Camera-type eye (tissue), 1 donor: Measurements from ENCODE around the gene CRABP1. TPM values are rescaled to one million over a fixed set of nuclear protein-coding genes. Genes with fewer than 3 reads are reported as not detected.

Experiments used
- total RNA-seq: library from RNA; depleted of rRNA; stranded (reverse); fragments of >200 nt; gene quantifications from one replicate; pipeline ENCODE4 v1.2.3, GENCODE V29; 2014

CRABP1 gene
- 401 TPM for total RNA-seq

DNA sequence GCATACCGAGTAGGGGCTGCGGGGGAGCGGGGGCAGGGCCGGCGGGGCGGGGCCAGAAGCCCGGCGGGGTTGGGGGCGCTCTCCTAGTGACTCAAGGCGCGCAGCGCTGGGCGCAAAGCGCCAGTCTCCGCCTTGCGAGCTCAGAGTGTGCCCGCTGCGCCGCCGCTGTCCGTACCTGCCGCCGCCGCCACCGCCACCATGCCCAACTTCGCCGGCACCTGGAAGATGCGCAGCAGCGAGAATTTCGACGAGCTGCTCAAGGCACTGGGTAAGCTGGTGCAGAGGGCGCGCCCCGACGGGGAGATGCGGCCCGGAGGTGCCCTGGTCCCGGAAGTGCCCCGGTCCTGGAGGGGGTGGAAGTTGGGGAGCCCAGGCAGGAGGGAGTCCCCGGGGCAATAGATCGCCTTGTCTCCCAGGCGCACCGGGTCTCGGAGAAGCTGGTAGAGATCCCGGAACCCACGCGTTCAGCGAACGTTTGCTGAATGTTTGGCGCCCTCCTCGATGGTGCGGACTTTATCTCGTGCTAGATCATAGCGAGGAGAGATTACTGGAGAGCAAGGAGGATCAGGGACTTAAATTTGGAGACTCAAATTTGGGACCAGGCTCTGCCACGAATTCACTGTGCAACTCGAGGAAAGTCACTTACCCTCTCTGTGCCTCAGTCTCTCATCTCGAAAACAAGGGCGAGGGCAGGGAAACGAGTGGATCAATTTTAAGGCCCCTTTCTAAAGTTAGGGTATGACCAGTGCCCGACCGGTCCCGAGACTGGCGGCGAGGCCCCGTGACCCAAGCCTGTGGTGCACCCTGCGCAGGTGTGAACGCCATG is at the start of gene CRABP1:
CRABP1 (plus strand) TSS at position 123 of the 826 bp plus-strand sequence; CDS start at position 199, 76 bp downstream.

DNA sequence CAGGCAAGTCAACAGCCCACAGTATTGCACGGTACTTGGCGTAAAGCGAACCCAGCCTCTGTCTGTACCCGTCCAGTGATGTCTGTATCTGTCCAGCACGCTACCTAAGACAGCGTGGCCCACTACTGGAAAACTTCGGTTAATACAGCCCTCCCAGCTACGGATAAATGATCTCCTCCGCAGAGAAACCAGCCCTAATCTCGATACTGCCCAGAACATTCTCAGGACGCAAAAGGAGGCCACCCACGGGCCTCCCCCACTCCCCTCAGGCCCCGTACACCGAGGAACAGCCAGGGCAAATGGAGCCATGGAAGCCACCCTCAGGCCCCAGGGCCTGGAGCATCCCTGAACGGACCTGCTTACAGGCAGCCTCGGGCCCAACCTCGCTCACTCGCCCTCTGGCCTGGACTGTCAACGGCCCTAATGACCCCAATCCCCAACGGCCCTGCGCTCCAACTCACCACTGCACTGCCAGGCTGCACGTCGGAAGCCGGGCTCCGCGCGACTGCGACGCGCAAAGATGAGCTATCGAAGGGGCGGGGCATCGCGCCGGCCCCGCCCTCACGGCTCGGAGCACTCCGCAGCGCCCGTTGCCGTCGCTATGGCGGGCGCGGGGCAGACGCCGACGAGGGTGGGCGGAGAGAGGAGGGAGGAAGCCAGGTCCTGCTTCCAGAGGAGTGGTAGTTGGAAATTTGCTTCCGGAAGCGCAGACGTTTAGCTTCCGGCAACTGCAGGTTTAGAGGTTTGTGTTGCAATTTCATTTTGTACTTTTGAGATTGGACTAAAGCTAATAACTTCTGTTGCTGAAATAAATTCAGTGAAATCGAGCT is 40.8 kb upstream of the CRABP1 start, which contains the start of gene SKIC8:
SKIC8 (minus strand) TSS at position 509 of the 830 bp plus-strand sequence. CDS start 3,923 bp downstream, outside the sequence.

Other genes starting within 250 kb of the CRABP1 start
- gene SH2D7, start 247.8 kb upstream of the CRABP1 start, total RNA-seq, result not detected
- gene CIB2, start 208.9 kb upstream of the CRABP1 start, total RNA-seq, result 14.4 TPM
- 84.8 TPM for gene IDH3A, start 191.0 kb upstream of the CRABP1 start, total RNA-seq
- gene ACSBG1, start 105.8 kb upstream of the CRABP1 start, total RNA-seq, result 1.0 TPM
- 30.6 TPM for gene DNAJA4, start 75.8 kb upstream of the CRABP1 start, total RNA-seq
- gene SKIC8, start 40.7 kb upstream of the CRABP1 start, total RNA-seq, result 60.8 TPM
- gene IREB2, start 97.9 kb downstream of the CRABP1 start, total RNA-seq, result 85.2 TPM
- 11.1 TPM for gene HYKK, start 167.2 kb downstream of the CRABP1 start, total RNA-seq
- 148 TPM for gene PSMA4, start 200.1 kb downstream of the CRABP1 start, total RNA-seq
- 3.6 TPM for gene CHRNA5, start 225.2 kb downstream of the CRABP1 start, total RNA-seq